HCT116 (cell line): ENCODE data around the gene ZFP36. TPM values are rescaled to one million over a fixed set of nuclear protein-coding genes. Genes with fewer than 3 reads are reported as not detected.

ENCODE experiments used
- ATAC-seq: fragments of 200-7000 bp; cut with Tn5 transposase; 2 replicates; pipeline ENCODE4 v1.9.1; 2020; ENCODE audit warnings: mild to moderate bottlenecking, moderate library complexity
- BruUV-seq: library from RNA; stranded (reverse); fragments of 400-500 nt; replicated peaks from 2 replicates; lab custom pipeline; 2021; lab: Mats Ljungman, UMichigan
- CTCF ChIA-PET: fragments of 300-600 bp; sonication (Branson Sonifier 250); formaldehyde crosslinking; loops from one replicate; lab custom pipeline; 2021; ENCODE audit warnings: antibody characterized with exemption; lab: Charles Lee
- POLR2A ChIA-PET: fragments of 300-600, 350-600 bp; sonication (Branson Sonifier 250); formaldehyde crosslinking; loops from one replicate; lab custom pipeline; 2021; ENCODE audit warnings: antibody characterized with exemption; lab: Charles Lee
- RAD21 ChIA-PET, 2 experiments: fragments of 300-600 bp; sonication (Branson Sonifier 250); formaldehyde crosslinking; loops; one replicate each; lab custom pipeline; 2023; ENCODE audit warnings: low total read pairs in 2 of 2; ENCODE audit not compliant: uncharacterized antibody in 2 of 2, unreplicated experiment in 2 of 2, low non-redundant PET in 1 of 2; lab: Charles Lee
- DNase-seq: peaks from one replicate; pipeline ENCODE4 v3.0.0-alpha.2; 2010; ENCODE audit warnings: low read depth, low spot score
- H2AFZ ChIP-seq: fragments of 200-600 bp; shearing (Covaris generic), sonication (generic); 2 replicates; pipeline ENCODE4 v1.6.1; 2017; ENCODE audit warnings: low read depth, mixed run types, mixed read lengths, antibody characterized with exemption, low read length; ENCODE audit not compliant: poor library complexity, severe bottlenecking
- H3K27ac ChIP-seq: 2 replicates; pipeline ENCODE4 v1.5.1; 2012; ENCODE audit warnings: low read depth, low read length
- H3K27me3 ChIP-seq: fragments of 200-600 bp; sonication (generic); 2 replicates; pipeline ENCODE4 v1.6.1; 2016; ENCODE audit warnings: mixed run types, low read length, mixed read lengths; ENCODE audit not compliant: insufficient read depth
- H3K36me3 ChIP-seq, 2 experiments: fragments of 200-500 bp in 1 of 2; fragments of 200-600 bp in 1 of 2; sonication (Bioruptor generic) in 1 of 2; sonication (generic) in 1 of 2; 2 replicates each; pipeline versions ENCODE4 v1.5.1 to v1.6.1; 2014 to 2016; ENCODE audit warnings: low read length in 2 of 2, inconsistent platforms in 1 of 2, mixed read lengths in 1 of 2, mixed run types in 1 of 2; ENCODE audit not compliant: insufficient read depth in 2 of 2, control insufficient read depth in 1 of 2
- H3K4me1 ChIP-seq, 2 experiments: fragments of 200-600 bp in 1 of 2; sonication (generic) in 1 of 2; 2 replicates each; pipeline versions ENCODE4 v1.5.1 to v1.6.1; 2012 to 2017; ENCODE audit warnings: low read length in 2 of 2, inconsistent platforms in 1 of 2, mild to moderate bottlenecking in 1 of 2, mixed read lengths in 1 of 2, mixed run types in 1 of 2, moderate library complexity in 1 of 2; ENCODE audit not compliant: insufficient read depth in 2 of 2, control insufficient read depth in 1 of 2
- H3K4me2 ChIP-seq: fragments of 200-600 bp; sonication (generic); 2 replicates; pipeline ENCODE4 v1.6.1; 2017; ENCODE audit warnings: mixed run types, low read length, mixed read lengths
- H3K4me3 ChIP-seq, 2 experiments: fragments of 200-600 bp in 1 of 2; sonication (generic) in 1 of 2; replicated peaks in 1 of 2; 2 replicates each; pipeline ENCODE4 v1.5.1; 2011 to 2016; ENCODE audit warnings: low read length in 2 of 2, control low read depth in 1 of 2, low read depth in 1 of 2, mild to moderate bottlenecking in 1 of 2, mixed read lengths in 1 of 2, mixed run types in 1 of 2
- H3K79me2 ChIP-seq: fragments of 200-600 bp; sonication (generic); 2 replicates; pipeline ENCODE4 v1.6.1; 2017; ENCODE audit warnings: mild to moderate bottlenecking, mixed run types, low read length, moderate library complexity, mixed read lengths; ENCODE audit not compliant: insufficient read depth
- H3K9ac ChIP-seq: fragments of 200-600 bp; sonication (generic); 2 replicates; pipeline ENCODE4 v1.6.1; 2016; ENCODE audit warnings: low read length, mixed read lengths
- H3K9me2 ChIP-seq: fragments of 200-600 bp; sonication (generic), shearing (Covaris generic); 2 replicates; pipeline ENCODE4 v1.6.1; 2017; ENCODE audit warnings: mixed run types, mild to moderate bottlenecking, moderate library complexity; ENCODE audit not compliant: insufficient read depth
- H3K9me3 ChIP-seq, 2 experiments: fragments of 200-500 bp in 1 of 2; fragments of 200-600 bp in 1 of 2; sonication (Bioruptor generic) in 1 of 2; sonication (generic) in 1 of 2; 2 replicates each; pipeline ENCODE4 v1.6.1; 2014 to 2017; ENCODE audit warnings: low read length in 2 of 2, mixed read lengths in 2 of 2, inconsistent platforms in 1 of 2, low read depth in 1 of 2, mild to moderate bottlenecking in 1 of 2, mixed run types in 1 of 2, moderate library complexity in 1 of 2; ENCODE audit not compliant: control insufficient read depth in 1 of 2, insufficient read depth in 1 of 2
- H4K20me1 ChIP-seq: fragments of 200-600 bp; sonication (generic), shearing (Covaris generic); 2 replicates; pipeline ENCODE4 v1.6.1; 2017; ENCODE audit warnings: mixed run types, mild to moderate bottlenecking, moderate library complexity; ENCODE audit not compliant: insufficient read depth
- ATF3 ChIP-seq: IDR thresholded peaks from 2 replicates; pipeline ENCODE4 v1.6.1; 2012
- CEBPB ChIP-seq: IDR thresholded peaks from 2 replicates; pipeline ENCODE4 v1.6.1; 2012; ENCODE audit warnings: low read depth
- CTCF ChIP-seq, 3 experiments: fragments of 200-600 bp in 1 of 3; sonication (generic) in 1 of 3; IDR thresholded peaks in 2 of 3; conservative IDR thresholded peaks in 1 of 3; 2 replicates each; pipeline ENCODE4 v1.5.1; 2012 to 2017; ENCODE audit warnings: low read depth in 2 of 3, low read length in 2 of 3, antibody characterized with exemption in 1 of 3, borderline replicate concordance in 1 of 3, control low read depth in 1 of 3, mild to moderate bottlenecking in 1 of 3, mixed read lengths in 1 of 3, mixed run types in 1 of 3, moderate library complexity in 1 of 3; ENCODE audit not compliant: insufficient read depth in 1 of 3
- EGR1 ChIP-seq: IDR thresholded peaks from 2 replicates; pipeline ENCODE4 v1.6.1; 2012; ENCODE audit warnings: low read depth
- EZH2 ChIP-seq: fragments of 200-600 bp; sonication (generic); IDR thresholded peaks from 2 replicates; pipeline ENCODE4 v1.6.1; 2017; ENCODE audit warnings: antibody characterized with exemption, mixed run types
- EZH2phosphoT487 ChIP-seq: fragments of 200-600 bp; IDR thresholded peaks from 2 replicates; pipeline ENCODE4 v1.6.1; 2018; ENCODE audit warnings: antibody characterized with exemption, borderline replicate concordance
- FOSL1 ChIP-seq: IDR thresholded peaks from 2 replicates; pipeline ENCODE4 v1.6.1; 2012; ENCODE audit warnings: low read depth
- JUND ChIP-seq: IDR thresholded peaks from 2 replicates; pipeline ENCODE4 v1.6.1; 2012
- POLR2A ChIP-seq: IDR thresholded peaks from 2 replicates; pipeline ENCODE4 v1.7.0; 2011; ENCODE audit warnings: borderline replicate concordance; ENCODE audit not compliant: insufficient read depth, insufficient read length; ENCODE audit errors: extremely low read depth
- POLR2AphosphoS5 ChIP-seq: IDR thresholded peaks from 2 replicates; pipeline ENCODE4 v1.6.1; 2011; ENCODE audit warnings: mild to moderate bottlenecking, low read depth, low read length, moderate library complexity
- RAD21 ChIP-seq: IDR thresholded peaks from 2 replicates; pipeline ENCODE4 v1.6.1; 2012; ENCODE audit warnings: low read depth, mild to moderate bottlenecking
- SRF ChIP-seq: IDR thresholded peaks from 2 replicates; pipeline ENCODE4 v1.6.1; 2012; ENCODE audit warnings: low read depth
- TCF7L2 ChIP-seq: IDR thresholded peaks from 2 replicates; pipeline ENCODE4 v1.7.0; 2011; ENCODE audit warnings: borderline replicate concordance, inconsistent platforms; ENCODE audit not compliant: insufficient read depth, insufficient read length; ENCODE audit errors: extremely low read depth
- ZBTB33 ChIP-seq: IDR thresholded peaks from 2 replicates; pipeline ENCODE4 v1.6.1; 2011; ENCODE audit warnings: mild to moderate bottlenecking, low read length, moderate library complexity; ENCODE audit not compliant: insufficient replicate concordance; ENCODE audit errors: extremely low read depth
- ZFX ChIP-seq: fragments of 450-650 bp; IDR thresholded peaks from 2 replicates; pipeline ENCODE4 v1.6.1; 2017
- ZNF274 ChIP-seq: fragments of 200-500 bp; sonication (Bioruptor generic); IDR thresholded peaks from 2 replicates; pipeline ENCODE4 v1.6.1; 2014; ENCODE audit warnings: mild to moderate bottlenecking, low read depth, low read length, inconsistent platforms
- intact Hi-C: fragments of 100-400 bp; cut with micrococcal nuclease; formaldehyde crosslinking; loops from 2 replicates; pipeline ENCODE4 v1.10.0; 2022
- total RNA-seq: library from RNA; stranded (reverse); gene quantifications from one replicate; pipeline ENCODE4 v1.2.1, GENCODE V29; 2021; ENCODE audit not compliant: unreplicated experiment

Gene ZFP36
- total RNA-seq, 1 experiment from 2014 or later = 131 TPM

GRCh38 chr19:39381910-39382611 is 24.6 kb upstream of the ZFP36 start:
- Histone ChIP-seq H3K4me2 (no peak overlapping the region), H3K27me3 (no peaks in the 10 kb centered on the region), H3K27ac (no peak overlapping the region), H3K36me3 (peaks cover 54 to 70% of the 10 kb centered on the region in 2 experiments; a peak in 3 of 4 replicates), H3K9me3 (no peaks in the 10 kb centered on the region), H2AFZ (no peak overlapping the region), H3K79me2 (no peaks in the 10 kb centered on the region), H3K4me3 (no peak overlapping the region), H3K9ac (no peak overlapping the region), H3K9me2 (no peaks in the 10 kb centered on the region), H4K20me1 (no peaks in the 10 kb centered on the region), H3K4me1 (no peaks in the 10 kb centered on the region)
- RAD21 ChIA-PET = no interaction called here
- no TSS peak for BruUV-seq
- ATAC-seq = no peak
- POLR2A ChIA-PET = no interaction called here
- TF ChIP-seq EZH2 = no peak
- TF ChIP-seq JUND = no peak
- TF ChIP-seq ZFX = no peak
- no peak for TF ChIP-seq FOSL1
- no peak for TF ChIP-seq CTCF (IDR thresholded peaks at IDR 0.05 in 2 of 3, conservative IDR thresholded peaks at IDR 0.05 in 1 of 3; ENCODE audit: borderline replicate concordance in 1 of 3, insufficient read depth in 1 of 3, low read depth in 2 of 3, low read length in 2 of 3)
- no peak for TF ChIP-seq TCF7L2
- TF ChIP-seq EGR1 = no peak
- TF ChIP-seq EZH2phosphoT487 = no peak
- TF ChIP-seq POLR2A = no peak
- TF ChIP-seq RAD21 = no peak
- TF ChIP-seq ATF3 = no peak
- no peak for TF ChIP-seq CEBPB
- no peak for TF ChIP-seq SRF
- no peak for TF ChIP-seq POLR2AphosphoS5
- TF ChIP-seq ZNF274 = no peak
- no peak for TF ChIP-seq ZBTB33
- CTCF ChIA-PET = no interaction called here
- intact Hi-C loops = no loop called here
- no peak for DNase-seq
